Fibroblast of lung (primary cell): ENCODE data around the gene PLOD2.

Source experiments
- EZH2 ChIP-seq: IDR thresholded peaks from 2 replicates; pipeline ENCODE4 v1.5.1; 2012; ENCODE audit warnings: low read length, control low read depth, mild to moderate bottlenecking; ENCODE audit errors: missing control alignments
- TF ChIP-seq, protein P1 (sequence below), 2 donors: IDR thresholded peaks in 1 of 2; conservative IDR thresholded peaks in 1 of 2; 1 replicate in 1 of 2; 2 replicates in 1 of 2; pipeline ENCODE4 v1.5.1; 2011 to 2012; ENCODE audit warnings: low read length in 2 of 2, control low read depth in 1 of 2, inconsistent platforms in 1 of 2, low read depth in 1 of 2, mild to moderate bottlenecking in 1 of 2

DNA sequence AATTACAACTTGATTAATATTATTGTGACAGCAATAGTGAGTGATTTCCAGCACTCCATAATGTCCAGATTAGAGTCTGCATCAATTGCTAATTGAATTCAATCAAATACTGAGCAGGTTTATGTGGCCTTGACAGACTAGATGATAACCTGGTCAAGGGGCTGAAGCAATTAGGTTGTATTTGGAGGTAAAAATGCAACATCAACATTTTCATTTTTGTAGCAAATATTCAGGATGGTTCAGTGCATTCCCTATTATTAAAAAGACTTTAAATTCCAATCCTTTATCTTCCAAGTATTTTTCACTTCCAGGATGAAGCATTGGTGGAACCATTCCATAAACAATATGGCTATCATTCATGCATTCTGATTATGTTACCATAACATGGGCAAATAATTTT lies 120.4 kb downstream of the PLOD2 start:
- TF ChIP-seq, protein P1, sequence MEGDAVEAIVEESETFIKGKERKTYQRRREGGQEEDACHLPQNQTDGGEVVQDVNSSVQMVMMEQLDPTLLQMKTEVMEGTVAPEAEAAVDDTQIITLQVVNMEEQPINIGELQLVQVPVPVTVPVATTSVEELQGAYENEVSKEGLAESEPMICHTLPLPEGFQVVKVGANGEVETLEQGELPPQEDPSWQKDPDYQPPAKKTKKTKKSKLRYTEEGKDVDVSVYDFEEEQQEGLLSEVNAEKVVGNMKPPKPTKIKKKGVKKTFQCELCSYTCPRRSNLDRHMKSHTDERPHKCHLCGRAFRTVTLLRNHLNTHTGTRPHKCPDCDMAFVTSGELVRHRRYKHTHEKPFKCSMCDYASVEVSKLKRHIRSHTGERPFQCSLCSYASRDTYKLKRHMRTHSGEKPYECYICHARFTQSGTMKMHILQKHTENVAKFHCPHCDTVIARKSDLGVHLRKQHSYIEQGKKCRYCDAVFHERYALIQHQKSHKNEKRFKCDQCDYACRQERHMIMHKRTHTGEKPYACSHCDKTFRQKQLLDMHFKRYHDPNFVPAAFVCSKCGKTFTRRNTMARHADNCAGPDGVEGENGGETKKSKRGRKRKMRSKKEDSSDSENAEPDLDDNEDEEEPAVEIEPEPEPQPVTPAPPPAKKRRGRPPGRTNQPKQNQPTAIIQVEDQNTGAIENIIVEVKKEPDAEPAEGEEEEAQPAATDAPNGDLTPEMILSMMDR (conservative IDR thresholded peaks at IDR 0.05 in 1 of 2, IDR thresholded peaks at IDR 0.05 in 1 of 2; ENCODE audit: low read depth in 1 of 2, low read length in 2 of 2), result no peak
- no peak for TF ChIP-seq EZH2
